HG03457 (cell line): ENCODE measurements around the gene FAM83B.
"Not testable (repeated sequence)": the region's sequence is repeated elsewhere in the genome, so short reads cannot be mapped to it uniquely, and the experiment has no call there.

Experiments used
- ATAC-seq: cut with Tn5 transposase; IDR thresholded peaks from one replicate; pipeline ENCODE4 v1.9.1; 2021; ENCODE audit warnings: moderate number of reproducible peaks; ENCODE audit not compliant: unreplicated experiment

The FAM83B gene

GRCh38 chr6:54860132-54860531 is 13.6 kb downstream of the FAM83B start:
- no peak for ATAC-seq

- ATAC-seq: no peak
Observed at GRCh38 chr6:54860739-54861138, 14.2 kb downstream of the FAM83B start.

GRCh38 chr6:54861905-54862616 is 15.5 kb downstream of the FAM83B start:
- ATAC-seq: no peak

- ATAC-seq: no peak
Observed at GRCh38 chr6:54864272-54864671, 17.7 kb downstream of the FAM83B start.

- no peak for ATAC-seq
Observed at GRCh38 chr6:54865091-54865631, 18.6 kb downstream of the FAM83B start.

GRCh38 chr6:54868556-54868955 is 22.0 kb downstream of the FAM83B start:
- no peak for ATAC-seq

- no peak for ATAC-seq
Observed at GRCh38 chr6:54873599-54873998, 27.0 kb downstream of the FAM83B start.

- no peak for ATAC-seq
Observed at GRCh38 chr6:54874349-54875048, 27.9 kb downstream of the FAM83B start.

GRCh38 chr6:54875539-54875938 is 29.0 kb downstream of the FAM83B start:
- ATAC-seq: no peak

- no peak for ATAC-seq
Observed at GRCh38 chr6:54876365-54876764, 29.8 kb downstream of the FAM83B start.

- ATAC-seq: no peak
Observed at GRCh38 chr6:54876871-54877270, 30.3 kb downstream of the FAM83B start.

- no peak for ATAC-seq
Observed at GRCh38 chr6:54877713-54878317, 31.2 kb downstream of the FAM83B start.

- no peak for ATAC-seq
Observed at GRCh38 chr6:54878718-54879117, 32.1 kb downstream of the FAM83B start.

GRCh38 chr6:54879188-54879985 is 32.8 kb downstream of the FAM83B start:
- ATAC-seq: no peak

GRCh38 chr6:54881067-54881730 is 34.6 kb downstream of the FAM83B start:
- ATAC-seq: no peak

- ATAC-seq: not testable (repeated sequence)
Observed at GRCh38 chr6:54881891-54882290, 35.3 kb downstream of the FAM83B start.

GRCh38 chr6:54886932-54887584 is 40.5 kb downstream of the FAM83B start:
- no peak for ATAC-seq

- no peak for ATAC-seq
Observed at GRCh38 chr6:54891536-54891935, 45.0 kb downstream of the FAM83B start.

GRCh38 chr6:54892831-54893230 is 46.3 kb downstream of the FAM83B start:
- no peak for ATAC-seq

- no peak for ATAC-seq
Observed at GRCh38 chr6:54893818-54894217, 47.2 kb downstream of the FAM83B start.
